Prostate gland (tissue), 2 donors: ENCODE results near the gene PPM1N. TPM values are rescaled to one million over a fixed set of nuclear protein-coding genes. Genes with fewer than 3 reads are reported as not detected.

ENCODE experiments used
- DNase-seq: peaks from one replicate; pipeline ENCODE4 v3.0.0-alpha.2; 2019; ENCODE audit warnings: low spot score
- H3K27ac ChIP-seq, 2 donors: fragments of 200-600 bp; sonication (generic); 2 replicates each; pipeline ENCODE4 v1.5.1; 2017 to 2019
- H3K27me3 ChIP-seq: fragments of 200-600 bp; sonication (generic); replicated peaks from 2 replicates; pipeline ENCODE4 v1.5.1; 2019; ENCODE audit not compliant: insufficient read depth
- H3K36me3 ChIP-seq, 2 donors: fragments of 200-600 bp; sonication (generic); 1 replicate in 1 of 2; 2 replicates in 1 of 2; pipeline versions ENCODE4 v1.5.1 to v1.8.1; 2017 to 2019
- H3K4me1 ChIP-seq: fragments of 200-600 bp; sonication (generic); replicated peaks from 2 replicates; pipeline ENCODE4 v1.5.1; 2019
- H3K4me3 ChIP-seq, 2 donors: fragments of 200-600 bp; sonication (generic); 2 replicates each; pipeline ENCODE4 v1.5.1; 2017 to 2019
- H3K9me3 ChIP-seq: fragments of 200-600 bp; sonication (generic); 2 replicates; pipeline ENCODE4 v1.5.1; 2017
- POLR2A ChIP-seq: fragments of 450-650 bp; IDR thresholded peaks from one replicate; pipeline ENCODE4 v1.6.1; 2016; ENCODE audit warnings: antibody characterized with exemption, mild to moderate bottlenecking
- POLR2AphosphoS5 ChIP-seq: sonication (generic); formaldehyde crosslinking; IDR thresholded peaks from one replicate; pipeline ENCODE4 v1.6.1; 2017; ENCODE audit warnings: antibody characterized with exemption
- WGBS: methylation state at CpG from one replicate; pipeline ENCODE4 v1.1.5; 2018; 5-methylcytosine and 5-hydroxymethylcytosine counted together
- intact Hi-C: fragments of 100-400 bp; cut with DNase I; formaldehyde crosslinking; loops from one replicate; pipeline ENCODE4 v1.14.2; 2022
- total RNA-seq, 2 donors: library from RNA; depleted of rRNA; stranded (reverse); fragments of >200 nt; gene quantifications; one replicate each; pipeline ENCODE4 v1.1.0, GENCODE V29; 2016
- TF ChIP-seq, protein P1 (sequence below), 4 experiments: fragments of 200-600 bp in 2 of 4; fragments of 450-650 bp in 2 of 4; sonication (generic) in 2 of 4; IDR thresholded peaks; 1 replicate in 3 of 4; 2 replicates in 1 of 4; pipeline ENCODE4 v1.5.1; 2016 to 2019; ENCODE audit warnings: antibody characterized with exemption in 4 of 4, mild to moderate bottlenecking in 2 of 4, moderate library complexity in 2 of 4

PPM1N gene
- total RNA-seq, 2 donors from 2014 or later: 0.36 to 1.8 TPM

GRCh38 chr19:45497791-45498190 is 452 bp upstream of the PPM1N start:
- 27% methylated on average over 16 of the region's 16 CpGs for WGBS
- intact Hi-C loops: no loop called here
- Histone ChIP-seq H3K27ac (no peak overlapping the region), H3K4me1 (no peaks in the 10 kb centered on the region), H3K4me3 (no peak overlapping the region), H3K36me3 (no peaks in the 10 kb centered on the region), H3K9me3 (no peaks in the 10 kb centered on the region), H3K27me3 (no peaks in the 10 kb centered on the region)
- no peak for DNase-seq
- TF ChIP-seq POLR2A (no peak), POLR2AphosphoS5 (no peak)
- TF ChIP-seq, protein P1, sequence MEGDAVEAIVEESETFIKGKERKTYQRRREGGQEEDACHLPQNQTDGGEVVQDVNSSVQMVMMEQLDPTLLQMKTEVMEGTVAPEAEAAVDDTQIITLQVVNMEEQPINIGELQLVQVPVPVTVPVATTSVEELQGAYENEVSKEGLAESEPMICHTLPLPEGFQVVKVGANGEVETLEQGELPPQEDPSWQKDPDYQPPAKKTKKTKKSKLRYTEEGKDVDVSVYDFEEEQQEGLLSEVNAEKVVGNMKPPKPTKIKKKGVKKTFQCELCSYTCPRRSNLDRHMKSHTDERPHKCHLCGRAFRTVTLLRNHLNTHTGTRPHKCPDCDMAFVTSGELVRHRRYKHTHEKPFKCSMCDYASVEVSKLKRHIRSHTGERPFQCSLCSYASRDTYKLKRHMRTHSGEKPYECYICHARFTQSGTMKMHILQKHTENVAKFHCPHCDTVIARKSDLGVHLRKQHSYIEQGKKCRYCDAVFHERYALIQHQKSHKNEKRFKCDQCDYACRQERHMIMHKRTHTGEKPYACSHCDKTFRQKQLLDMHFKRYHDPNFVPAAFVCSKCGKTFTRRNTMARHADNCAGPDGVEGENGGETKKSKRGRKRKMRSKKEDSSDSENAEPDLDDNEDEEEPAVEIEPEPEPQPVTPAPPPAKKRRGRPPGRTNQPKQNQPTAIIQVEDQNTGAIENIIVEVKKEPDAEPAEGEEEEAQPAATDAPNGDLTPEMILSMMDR (IDR thresholded peaks at IDR 0.05): no peak

DNA sequence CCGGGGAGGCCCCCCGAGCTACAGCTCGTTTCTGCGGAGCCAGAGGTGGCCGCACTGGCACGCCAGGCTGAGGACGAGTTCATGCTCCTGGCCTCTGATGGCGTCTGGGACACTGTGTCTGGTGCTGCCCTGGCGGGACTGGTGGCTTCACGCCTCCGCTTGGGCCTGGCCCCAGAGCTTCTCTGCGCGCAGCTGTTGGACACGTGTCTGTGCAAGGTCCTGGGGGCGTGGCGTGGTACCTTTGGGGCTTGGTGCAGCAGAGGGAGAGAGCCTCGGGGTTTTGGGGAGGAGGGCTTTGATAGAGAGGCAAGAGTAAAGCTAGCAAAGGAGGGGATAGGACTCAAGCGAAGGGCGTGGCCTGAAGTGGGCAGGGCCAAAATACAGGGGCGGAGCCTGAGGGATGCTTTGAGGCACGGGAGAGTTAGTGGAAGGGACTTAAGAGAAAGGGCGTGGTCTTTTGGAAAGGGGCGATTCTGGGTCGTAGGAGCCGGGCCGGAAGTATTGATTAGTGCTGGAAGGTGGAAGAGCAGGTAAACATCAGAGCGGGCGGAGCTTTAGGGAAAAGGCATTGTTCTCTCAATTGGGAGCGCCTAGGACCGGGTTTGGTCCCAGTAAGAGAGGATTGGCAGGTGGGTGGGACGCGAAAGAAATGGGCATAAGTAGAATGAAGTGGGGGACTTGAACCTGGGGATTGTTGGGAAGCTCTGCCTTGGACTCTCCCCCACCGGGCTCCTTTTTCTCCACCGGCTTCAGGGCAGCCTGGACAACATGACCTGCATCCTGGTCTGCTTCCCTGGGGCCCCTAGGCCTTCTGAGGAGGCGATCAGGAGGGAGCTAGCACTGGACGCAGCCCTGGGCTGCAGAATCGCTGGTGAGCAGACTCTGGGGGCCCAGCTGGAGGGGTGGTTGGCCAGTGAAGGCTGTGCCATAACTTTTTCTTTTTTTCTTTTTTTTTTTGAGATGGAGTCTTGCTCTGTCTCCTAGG is 1.2 kb downstream of the PPM1N start:
- intact Hi-C loops: no loop called here
- no peaks in the 10 kb centered on the region for H3K36me3 ChIP-seq
- 9% methylated on average over 36 of the region's 37 CpGs for WGBS
- H3K4me1 ChIP-seq: no peaks in the 10 kb centered on the region
- no peaks in the 10 kb centered on the region for H3K9me3 ChIP-seq
- no peak for DNase-seq
- H3K27me3 ChIP-seq: no peaks in the 10 kb centered on the region
- H3K4me3 ChIP-seq: no peak overlapping the region
- TF ChIP-seq, protein P1 (IDR thresholded peaks at IDR 0.05): no peak
- TF ChIP-seq POLR2AphosphoS5: no peak
- no peak overlapping the region for H3K27ac ChIP-seq

- TF ChIP-seq, protein P1 (IDR thresholded peaks at IDR 0.05): no peak
- TF ChIP-seq POLR2AphosphoS5 (no peak), POLR2A (no peak)
- no peaks in the 10 kb centered on the region for H3K4me1 ChIP-seq
- 82% methylated on average over 8 of the region's 8 CpGs for WGBS
- intact Hi-C loops: no loop called here
- H3K4me3 ChIP-seq: no peak overlapping the region
- H3K36me3 ChIP-seq: no peaks in the 10 kb centered on the region
- no peak for DNase-seq
- no peaks in the 10 kb centered on the region for H3K9me3 ChIP-seq
- no peak overlapping the region for H3K27ac ChIP-seq
- no peaks in the 10 kb centered on the region for H3K27me3 ChIP-seq
These were observed 2.9 kb downstream of the PPM1N start for GRCh38 chr19:45500918-45501729.

DNA sequence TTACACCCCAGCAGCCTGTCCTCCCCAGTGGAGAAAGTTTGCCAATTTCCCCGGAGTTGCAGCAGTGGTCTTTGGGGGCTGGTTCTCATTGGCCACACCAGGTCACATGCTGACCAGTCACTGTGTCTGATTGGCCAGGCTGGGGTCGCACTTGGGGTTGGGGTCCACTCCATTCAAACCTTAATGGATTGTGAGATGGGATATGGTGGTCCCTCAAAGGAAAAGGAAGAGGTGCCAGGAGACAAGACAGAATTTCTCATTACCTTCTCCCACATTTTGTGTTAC is 3.4 kb downstream of the PPM1N start:
- DNase-seq: no peak
- Histone ChIP-seq H3K4me1 (no peaks in the 10 kb centered on the region), H3K27ac (no peak overlapping the region), H3K27me3 (no peaks in the 10 kb centered on the region), H3K36me3 (no peaks in the 10 kb centered on the region), H3K4me3 (no peak overlapping the region), H3K9me3 (no peaks in the 10 kb centered on the region)
- intact Hi-C loops: no loop called here
- 71% methylated on average over 2 of the region's 2 CpGs for WGBS
- TF ChIP-seq POLR2AphosphoS5: no peak
- no peak for TF ChIP-seq POLR2A
- TF ChIP-seq, protein P1 (IDR thresholded peaks at IDR 0.05): no peak
